Fibroblast of mammary gland (primary cell): Measurements from ENCODE around the gene TARBP1.
A peak's percentile ranks its signal among the peaks of the same experiment; 100 is the strongest.

Source experiments
- DNase-seq: peaks from one replicate; pipeline ENCODE4 v3.0.0-alpha.2; 2010; ENCODE audit warnings: low read depth
- H3K4me3 ChIP-seq: 2 replicates; pipeline ENCODE4 v1.5.1; 2011; ENCODE audit warnings: low read depth, mild to moderate bottlenecking, low read length, moderate library complexity; ENCODE audit not compliant: control insufficient read depth
- TF ChIP-seq, protein P1 (sequence below): conservative IDR thresholded peaks from 2 replicates; pipeline ENCODE4 v1.5.1; 2011; ENCODE audit warnings: low read depth, low read length, inconsistent platforms; ENCODE audit not compliant: control insufficient read depth, insufficient read depth

The TARBP1 gene

DNA sequence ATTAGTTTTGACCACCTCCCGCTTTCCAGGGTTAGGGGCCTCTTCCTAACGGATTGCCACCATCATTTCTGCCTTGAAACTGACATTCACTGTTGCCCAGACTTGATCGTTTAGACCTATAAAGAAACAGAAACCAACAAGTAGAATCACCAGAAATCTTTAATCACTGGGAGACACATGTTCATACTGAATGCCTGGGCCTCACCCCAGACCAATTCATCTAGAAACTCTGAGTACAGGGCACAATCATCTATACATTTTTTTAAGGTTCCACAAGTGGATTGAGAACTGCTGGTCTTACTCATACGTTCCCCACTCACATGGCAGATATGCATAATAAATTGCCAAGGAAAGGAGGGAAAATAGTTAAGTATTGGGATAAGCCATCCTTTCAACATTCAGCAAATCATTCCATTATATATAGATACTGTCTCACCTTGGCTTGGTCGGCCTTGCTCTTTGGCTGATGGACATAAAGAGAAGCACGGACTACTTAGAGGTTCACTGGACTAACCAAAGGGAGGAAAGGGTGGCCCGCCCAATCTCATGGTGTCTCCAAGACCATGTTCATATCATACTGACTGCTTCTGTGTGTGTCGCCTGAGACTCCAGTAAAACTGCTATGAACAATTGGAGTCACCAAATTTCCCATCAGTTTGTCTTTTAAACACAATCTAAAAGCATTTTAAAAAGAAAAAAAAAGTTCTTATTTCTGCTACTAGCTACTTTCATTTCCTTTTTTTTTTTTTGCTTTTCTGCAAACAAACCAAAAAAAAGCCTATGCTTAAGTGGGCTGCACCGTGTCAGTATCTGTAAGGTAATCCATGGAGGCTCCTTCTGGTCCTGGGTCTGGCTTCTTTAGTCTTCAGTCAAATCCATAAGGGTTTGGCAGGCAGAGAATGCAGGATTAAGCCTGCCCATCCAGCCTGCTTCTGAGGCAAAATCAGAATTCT is 9.4 kb upstream of the TARBP1 start:
- TF ChIP-seq, protein P1, sequence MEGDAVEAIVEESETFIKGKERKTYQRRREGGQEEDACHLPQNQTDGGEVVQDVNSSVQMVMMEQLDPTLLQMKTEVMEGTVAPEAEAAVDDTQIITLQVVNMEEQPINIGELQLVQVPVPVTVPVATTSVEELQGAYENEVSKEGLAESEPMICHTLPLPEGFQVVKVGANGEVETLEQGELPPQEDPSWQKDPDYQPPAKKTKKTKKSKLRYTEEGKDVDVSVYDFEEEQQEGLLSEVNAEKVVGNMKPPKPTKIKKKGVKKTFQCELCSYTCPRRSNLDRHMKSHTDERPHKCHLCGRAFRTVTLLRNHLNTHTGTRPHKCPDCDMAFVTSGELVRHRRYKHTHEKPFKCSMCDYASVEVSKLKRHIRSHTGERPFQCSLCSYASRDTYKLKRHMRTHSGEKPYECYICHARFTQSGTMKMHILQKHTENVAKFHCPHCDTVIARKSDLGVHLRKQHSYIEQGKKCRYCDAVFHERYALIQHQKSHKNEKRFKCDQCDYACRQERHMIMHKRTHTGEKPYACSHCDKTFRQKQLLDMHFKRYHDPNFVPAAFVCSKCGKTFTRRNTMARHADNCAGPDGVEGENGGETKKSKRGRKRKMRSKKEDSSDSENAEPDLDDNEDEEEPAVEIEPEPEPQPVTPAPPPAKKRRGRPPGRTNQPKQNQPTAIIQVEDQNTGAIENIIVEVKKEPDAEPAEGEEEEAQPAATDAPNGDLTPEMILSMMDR, result no peak
- H3K4me3 ChIP-seq, result no peak overlapping the region
- no peak for DNase-seq

DNA sequence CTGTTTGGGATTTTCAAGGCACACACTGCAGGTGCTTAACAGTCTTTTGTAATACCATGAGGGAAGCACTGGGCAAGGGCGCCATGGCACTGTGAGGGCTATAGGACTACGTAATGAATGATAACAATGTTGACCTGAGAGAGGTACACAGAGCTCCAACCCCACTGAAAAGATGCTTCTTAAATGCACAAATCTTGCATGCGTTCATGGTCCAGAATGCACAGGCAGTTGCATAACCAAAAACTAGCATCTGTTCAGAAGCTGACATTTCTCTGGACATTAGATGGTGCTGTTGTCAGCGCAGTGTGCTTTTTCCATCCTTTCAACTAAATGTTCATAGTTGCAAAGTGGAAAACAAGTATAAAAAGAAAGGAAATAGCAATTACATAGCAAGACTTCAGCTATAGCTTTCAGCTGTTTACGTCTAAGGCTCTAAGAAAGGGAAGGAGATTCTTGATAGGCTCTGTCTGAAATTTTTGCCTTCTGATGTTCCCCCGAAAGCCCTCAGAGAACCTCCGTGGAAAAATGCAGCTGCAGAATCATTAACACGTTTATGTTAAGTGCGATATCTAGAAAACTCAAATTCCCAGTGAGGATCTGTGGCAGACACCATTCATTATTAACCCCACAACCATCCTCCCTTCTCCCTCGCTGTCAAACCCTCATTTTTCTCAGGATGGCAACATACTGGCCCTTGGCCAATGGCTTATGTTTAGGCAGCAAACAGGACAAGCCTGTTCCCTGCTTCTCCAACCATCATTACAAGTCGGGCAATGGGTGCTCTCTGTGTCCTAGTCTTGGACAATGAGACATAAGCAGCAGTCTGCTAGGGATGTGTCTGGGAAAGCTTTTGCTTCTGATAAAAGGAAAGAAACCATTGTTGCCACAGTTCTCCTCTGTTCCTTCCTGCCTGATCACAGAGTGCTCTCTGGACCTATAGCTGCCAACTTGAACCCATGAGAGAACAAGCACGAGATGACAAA is 8.2 kb upstream of the TARBP1 start:
- DNase-seq, result peak; percentile 87
- H3K4me3 ChIP-seq, result no peak overlapping the region
- TF ChIP-seq, protein P1, result peak; percentile 89

DNA sequence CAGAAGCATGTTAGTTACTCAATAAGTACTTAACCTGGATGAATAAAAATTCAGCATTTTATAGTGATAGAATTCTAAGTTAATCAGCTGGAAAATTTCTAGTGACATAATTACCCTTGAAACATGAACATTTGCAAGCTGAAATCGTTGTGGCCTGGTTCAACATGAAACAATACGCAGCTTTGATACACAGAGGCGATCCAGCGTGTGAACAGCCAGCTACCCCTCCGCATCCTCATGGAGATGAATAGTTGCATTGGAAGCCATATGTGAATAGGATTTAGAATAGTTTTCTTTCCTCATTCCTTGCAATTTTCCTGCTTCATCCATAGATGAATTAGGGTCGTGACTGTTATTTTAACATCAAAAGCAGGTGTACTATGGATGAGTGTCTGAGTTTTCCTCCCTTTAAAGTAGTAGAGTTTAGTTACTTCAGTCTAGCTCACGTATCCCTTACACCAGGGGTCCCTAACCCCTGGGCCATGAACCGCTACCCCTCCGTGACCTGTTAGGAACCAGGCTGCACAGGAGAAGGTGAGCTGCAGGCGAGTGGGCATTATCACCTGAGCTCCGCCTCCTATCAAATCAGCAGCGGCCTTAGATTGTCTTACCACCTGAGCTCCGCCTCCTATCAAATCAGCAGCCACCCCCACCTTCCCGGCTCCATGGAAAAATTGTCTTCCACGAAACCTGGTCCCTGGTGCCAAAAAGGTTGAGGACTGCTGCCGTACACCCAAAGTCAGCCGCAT is 6.2 kb upstream of the TARBP1 start:
- H3K4me3 ChIP-seq, result no peak overlapping the region
- TF ChIP-seq, protein P1, result no peak
- no peak for DNase-seq

DNA sequence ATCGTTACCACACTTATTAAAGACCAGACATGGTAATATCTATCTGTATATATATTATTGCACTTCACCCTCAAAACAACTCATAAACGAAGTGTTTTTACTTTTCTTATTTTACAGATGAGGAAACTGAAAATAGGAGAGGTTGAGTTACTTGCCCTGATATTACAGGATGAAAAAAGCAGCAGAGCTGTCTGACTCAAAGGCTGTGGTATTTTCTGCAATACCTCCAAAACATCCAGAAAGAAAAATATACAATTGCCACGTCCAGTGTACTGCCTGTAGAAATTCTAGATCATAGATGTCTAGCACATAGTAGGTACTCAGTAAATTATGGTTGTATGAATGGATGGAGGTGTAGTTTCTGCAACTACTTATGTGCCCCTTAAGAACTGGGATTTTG is 5.2 kb upstream of the TARBP1 start:
- H3K4me3 ChIP-seq, result no peak overlapping the region
- DNase-seq, result no peak
- TF ChIP-seq, protein P1, result no peak

DNA sequence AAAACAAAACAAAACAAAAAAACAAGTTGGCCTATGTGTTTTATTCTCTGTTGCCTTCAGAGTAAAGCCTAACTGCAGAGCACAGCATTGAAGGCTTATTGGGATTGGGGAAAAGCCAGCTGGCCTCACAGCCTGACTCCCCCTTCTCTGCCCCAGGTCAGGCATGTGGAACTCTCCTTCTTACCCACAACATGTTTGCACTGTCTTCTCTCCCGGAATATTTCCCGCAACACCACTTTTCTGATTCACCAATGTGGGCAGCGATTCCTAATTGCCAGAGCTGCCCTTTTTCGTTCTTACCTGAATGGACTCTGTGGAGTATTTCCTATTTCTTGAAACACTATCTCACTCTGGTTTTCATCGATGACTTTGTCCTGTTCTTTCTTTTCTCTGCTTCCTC is 2.8 kb upstream of the TARBP1 start:
- no peak for DNase-seq
- TF ChIP-seq, protein P1, result no peak
- no peak overlapping the region for H3K4me3 ChIP-seq

DNA sequence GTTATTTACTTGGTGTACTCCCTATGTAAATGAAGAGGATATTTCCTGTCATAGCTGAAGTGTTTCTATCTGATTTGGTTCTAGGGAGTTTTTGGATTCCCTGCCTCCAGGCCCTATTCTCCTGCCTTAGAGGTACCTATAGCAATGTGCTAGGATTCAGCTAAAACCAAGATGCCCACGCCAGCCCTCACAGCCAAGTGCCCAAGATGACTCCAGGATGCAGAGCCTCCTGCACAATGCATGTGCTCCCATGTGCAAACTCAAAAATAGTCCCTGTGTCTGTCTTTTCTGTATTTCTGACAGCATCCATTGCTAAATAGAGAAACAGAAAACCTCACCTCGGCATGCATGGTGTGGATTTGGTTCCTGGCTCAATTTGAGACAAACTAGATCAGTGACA is 887 bp upstream of the TARBP1 start:
- H3K4me3 ChIP-seq, result no peak overlapping the region
- TF ChIP-seq, protein P1, result no peak
- DNase-seq, result no peak
